Mononuclear cell (primary cell): ENCODE data around the gene CABP4. TPM values are rescaled to one million over a fixed set of nuclear protein-coding genes. Genes with fewer than 3 reads are reported as not detected.
"Not testable (repeated sequence)": the region's sequence is repeated elsewhere in the genome, so short reads cannot be mapped to it uniquely, and the experiment has no call there.

Experiments used
- H3K27me3 ChIP-seq: 2 replicates; pipeline ENCODE4 v1.6.0; 2011; ENCODE audit warnings: low read length, control low read depth; ENCODE audit not compliant: insufficient read depth
- H3K4me1 ChIP-seq: 2 replicates; pipeline ENCODE4 v1.5.1; 2011; ENCODE audit warnings: mild to moderate bottlenecking, low read length, control low read depth; ENCODE audit not compliant: insufficient read depth
- H3K4me3 ChIP-seq: 2 replicates; pipeline ENCODE4 v1.5.1; 2011; ENCODE audit warnings: mild to moderate bottlenecking, low read length, moderate library complexity
- H3K9me3 ChIP-seq: 2 replicates; pipeline ENCODE4 v1.5.1; 2011; ENCODE audit warnings: low read depth, mild to moderate bottlenecking, control low read depth, low read length
- total RNA-seq: library from RNA; depleted of rRNA; stranded (reverse); fragments of >200 nt; gene quantifications from one replicate; pipeline ENCODE4 v1.2.3, GENCODE V29; 2012

Gene CABP4
- total RNA-seq, 1 donor = 2.6 TPM

GRCh38 chr11:67453816-67454732, 1.1 kb upstream of the CABP4 start:
- Histone ChIP-seq H3K4me1 (peaks cover 34% of the 10 kb centered on the region), H3K4me3 (no peak overlapping the region), H3K27me3 (no peaks in the 10 kb centered on the region), H3K9me3 (no peaks in the 10 kb centered on the region)

DNA sequence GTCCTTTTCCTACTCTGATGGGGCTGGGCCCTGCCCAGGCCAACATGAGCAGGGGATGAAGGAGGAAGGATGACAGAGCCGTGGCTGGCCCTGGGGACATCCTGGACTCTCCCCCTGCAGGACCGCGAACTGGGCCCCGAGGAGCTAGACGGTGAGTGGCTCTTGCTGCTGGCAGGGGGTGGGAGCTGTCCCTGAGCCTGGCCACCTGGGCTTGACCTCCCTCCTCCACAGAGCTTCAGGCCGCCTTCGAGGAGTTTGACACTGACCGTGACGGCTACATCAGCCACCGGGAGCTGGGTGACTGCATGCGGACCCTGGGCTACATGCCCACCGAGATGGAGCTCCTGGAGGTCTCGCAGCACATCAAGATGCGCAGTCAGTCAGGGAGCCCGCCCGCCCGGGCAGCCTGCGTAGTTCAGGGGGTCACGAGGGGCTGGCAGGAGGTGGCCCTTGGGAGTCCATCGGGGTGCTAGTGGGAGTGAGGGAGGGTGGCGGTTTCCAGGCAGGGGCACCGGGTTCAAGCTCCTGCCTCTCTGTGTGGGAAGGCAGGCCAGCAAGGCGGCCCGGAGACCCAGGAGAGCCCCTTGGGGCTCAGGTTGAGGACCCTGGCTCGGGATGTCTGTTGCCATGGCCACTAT, 1.0 kb downstream of the CABP4 start:
- Histone ChIP-seq H3K27me3 (no peaks in the 10 kb centered on the region), H3K9me3 (no peaks in the 10 kb centered on the region), H3K4me1 (peaks cover 25% of the 10 kb centered on the region), H3K4me3 (no peak overlapping the region)

DNA sequence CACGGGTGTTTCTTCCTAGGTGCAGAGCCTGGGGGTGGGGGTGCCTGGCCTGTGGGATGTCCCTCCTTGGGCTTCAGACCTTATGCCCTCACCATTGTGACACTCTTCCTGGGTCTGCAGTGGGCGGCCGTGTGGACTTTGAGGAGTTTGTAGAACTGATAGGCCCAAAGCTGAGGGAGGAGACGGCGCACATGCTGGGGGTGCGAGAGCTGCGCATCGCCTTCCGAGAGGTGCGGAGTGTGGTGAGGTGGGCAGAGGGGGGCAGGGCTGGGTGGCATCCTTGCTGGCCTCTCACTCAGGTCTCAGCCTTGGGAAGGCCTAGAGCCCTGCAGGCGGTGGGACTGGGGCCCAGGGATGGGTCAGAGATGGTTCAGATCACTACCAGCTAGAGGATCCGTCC, 2.3 kb downstream of the CABP4 start:
- Histone ChIP-seq H3K4me1 (peaks cover 19% of the 10 kb centered on the region), H3K27me3 (no peaks in the 10 kb centered on the region), H3K4me3 (no peak overlapping the region), H3K9me3 (no peaks in the 10 kb centered on the region)

GRCh38 chr11:67458266-67458665, 3.1 kb downstream of the CABP4 start:
- no peaks in the 10 kb centered on the region for H3K9me3 ChIP-seq
- H3K27me3 ChIP-seq = no peaks in the 10 kb centered on the region
- H3K4me1 ChIP-seq = peaks cover 21% of the 10 kb centered on the region
- H3K4me3 ChIP-seq = no peak overlapping the region

DNA sequence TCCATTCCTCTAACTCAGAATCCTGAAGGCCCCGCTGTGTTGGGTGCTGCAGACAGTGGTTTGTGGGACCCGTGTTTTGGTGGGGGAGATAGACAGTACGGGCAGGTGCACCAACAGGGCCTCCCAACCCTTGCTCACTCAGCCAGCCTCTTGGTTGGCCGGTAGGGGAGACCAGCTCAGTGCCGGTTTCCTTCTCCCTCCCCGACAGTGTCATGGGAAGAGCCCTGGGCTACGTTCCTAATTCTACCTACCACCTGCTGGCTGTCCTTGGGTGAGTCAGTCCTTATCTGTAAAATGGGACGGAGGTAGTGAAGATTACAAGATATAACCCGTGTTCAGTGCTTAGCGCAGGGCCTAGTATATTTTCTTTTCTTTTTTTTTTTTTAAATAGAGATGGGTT, 8.0 kb downstream of the CABP4 start:
- H3K4me1 ChIP-seq = peaks cover 62% of the 10 kb centered on the region
- H3K4me3 ChIP-seq = no peak overlapping the region
- H3K27me3 ChIP-seq = no peaks in the 10 kb centered on the region
- no peaks in the 10 kb centered on the region for H3K9me3 ChIP-seq

- Histone ChIP-seq H3K4me3 (peak overlapping the region; percentile 32), H3K4me1 (peaks cover 63% of the 10 kb centered on the region), H3K9me3 (no peaks in the 10 kb centered on the region), H3K27me3 (no peaks in the 10 kb centered on the region)
Observed at GRCh38 chr11:67463680-67464410, 8.7 kb downstream of the CABP4 start.

GRCh38 chr11:67464411-67465188, 9.4 kb downstream of the CABP4 start:
- H3K9me3 ChIP-seq = no peaks in the 10 kb centered on the region

GRCh38 chr11:67465189-67465510, 10.0 kb downstream of the CABP4 start:
- peak overlapping the region; percentile 59 for H3K4me3 ChIP-seq
- peaks cover 60% of the 10 kb centered on the region for H3K4me1 ChIP-seq
- H3K27me3 ChIP-seq = no peaks in the 10 kb centered on the region
- H3K9me3 ChIP-seq = no peaks in the 10 kb centered on the region

More at GRCh38 chr11:67464411-67465188, 9.4 kb downstream of the CABP4 start:
- no peaks in the 10 kb centered on the region for H3K27me3 ChIP-seq
- peaks cover 59% of the 10 kb centered on the region for H3K4me1 ChIP-seq
- H3K4me3 ChIP-seq = peak overlapping the region; percentile 59

DNA sequence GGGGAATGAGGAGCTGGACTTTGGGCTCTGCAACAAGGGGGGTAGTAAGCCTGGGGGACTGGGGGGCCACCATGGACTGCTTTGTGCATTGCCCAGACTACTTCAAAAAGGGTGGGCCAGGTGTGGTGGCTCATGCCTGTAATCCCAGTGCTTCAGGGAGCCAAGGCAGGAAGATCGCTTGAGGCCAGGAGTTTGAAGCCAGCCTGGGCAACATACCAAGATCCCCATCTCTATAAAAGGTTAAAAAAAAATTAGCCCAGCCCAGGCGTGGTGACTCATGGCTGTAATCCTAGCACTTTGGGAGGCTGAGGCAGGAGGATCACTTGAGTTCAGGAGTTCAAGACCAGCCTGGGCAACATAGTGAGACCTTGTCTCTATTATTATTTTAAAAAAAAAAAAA, 10.4 kb downstream of the CABP4 start:
- peak overlapping the region; percentile 59 for H3K4me3 ChIP-seq

GRCh38 chr11:67466367-67466766, 11.2 kb downstream of the CABP4 start:
- peaks cover 56% of the 10 kb centered on the region for H3K4me1 ChIP-seq

More for the DNA sequence above, 10.4 kb downstream of the CABP4 start:
- not testable (repeated sequence) for H3K9me3 ChIP-seq, H3K27me3 ChIP-seq
- H3K4me1 ChIP-seq = peaks cover 60% of the 10 kb centered on the region

DNA sequence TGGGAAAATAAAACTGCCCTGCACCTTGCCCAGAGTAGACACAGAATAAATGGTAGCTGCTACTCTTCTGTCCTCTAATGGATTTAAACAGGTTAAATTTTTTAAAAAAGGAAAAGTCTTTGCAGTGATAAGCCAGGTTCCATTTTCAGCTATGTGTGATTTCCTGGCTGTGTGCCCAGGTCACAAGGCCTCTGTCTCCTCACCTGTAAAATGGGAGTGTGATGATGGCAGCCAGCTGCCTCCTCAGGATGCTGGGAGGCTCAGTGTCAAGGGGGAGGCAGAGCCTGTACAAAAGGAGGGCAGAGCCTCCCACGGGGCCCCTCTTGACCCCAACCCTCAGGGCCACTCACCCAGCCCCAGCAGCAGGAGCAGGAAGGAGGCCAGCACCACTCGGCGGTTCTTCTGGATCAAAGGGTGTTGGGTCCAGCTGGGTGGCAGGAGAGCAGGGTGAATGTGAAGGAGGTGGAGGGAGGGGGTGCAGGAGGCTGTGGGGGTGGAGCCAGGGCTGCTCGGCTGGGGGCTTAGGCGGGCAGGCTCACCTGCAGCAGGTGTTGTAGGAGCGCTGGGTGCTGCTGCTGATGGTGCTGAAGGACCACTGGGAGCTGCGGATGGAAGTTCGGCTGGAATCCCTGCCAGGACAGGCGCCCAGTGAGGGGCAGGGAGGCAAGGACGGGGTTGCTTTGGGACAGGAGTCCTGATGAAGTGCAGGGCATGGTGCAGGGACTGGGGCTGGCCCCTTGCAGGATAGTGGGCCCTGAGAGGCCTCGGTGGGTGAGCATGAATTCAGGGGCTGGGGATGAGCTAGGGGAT, 12.0 kb downstream of the CABP4 start:
- H3K4me3 ChIP-seq = no peak overlapping the region
- no peaks in the 10 kb centered on the region for H3K27me3 ChIP-seq
- H3K9me3 ChIP-seq = no peaks in the 10 kb centered on the region
- peaks cover 56% of the 10 kb centered on the region for H3K4me1 ChIP-seq

More at GRCh38 chr11:67466367-67466766, 11.2 kb downstream of the CABP4 start:
- no peak overlapping the region for H3K4me3 ChIP-seq
- no peaks in the 10 kb centered on the region for H3K27me3 ChIP-seq
- H3K9me3 ChIP-seq = no peaks in the 10 kb centered on the region

DNA sequence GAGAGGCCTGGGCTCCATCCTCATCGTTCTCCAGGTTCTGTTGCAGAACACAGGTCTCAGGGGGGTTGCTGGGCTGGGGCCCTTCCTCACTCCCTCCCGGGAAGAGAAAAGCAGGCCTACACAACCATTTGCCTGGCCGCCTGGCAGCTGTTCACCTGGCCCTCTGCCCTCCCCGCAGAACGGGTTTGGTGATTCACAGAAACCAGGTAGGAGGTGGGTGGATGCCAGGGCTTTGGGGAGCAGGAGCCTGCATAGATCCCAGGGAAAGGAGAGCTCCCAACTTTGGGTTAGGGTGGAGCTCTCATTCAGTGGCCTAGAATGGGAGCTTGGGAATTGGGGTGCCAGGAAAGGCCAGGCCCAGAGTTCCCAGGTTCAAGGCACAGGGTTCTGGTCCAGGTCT, 12.9 kb downstream of the CABP4 start:
- peak overlapping the region; percentile 62 for H3K4me3 ChIP-seq
- H3K9me3 ChIP-seq = no peaks in the 10 kb centered on the region
- peaks cover 56% of the 10 kb centered on the region for H3K4me1 ChIP-seq
- H3K27me3 ChIP-seq = no peaks in the 10 kb centered on the region

GRCh38 chr11:67468456-67468758, 13.3 kb downstream of the CABP4 start:
- Histone ChIP-seq H3K9me3 (no peaks in the 10 kb centered on the region), H3K27me3 (no peaks in the 10 kb centered on the region), H3K4me1 (peaks cover 53% of the 10 kb centered on the region), H3K4me3 (peak overlapping the region; percentile 62)
